ENCODE measurements around the gene TCAP. TPM values are rescaled to one million over a fixed set of nuclear protein-coding genes. Genes with fewer than 3 reads are reported as not detected.

The TCAP gene
- total and polyA plus RNA-seq, 2 experiments from 2014 or later: 79.1 to 105 TPM

DNA sequence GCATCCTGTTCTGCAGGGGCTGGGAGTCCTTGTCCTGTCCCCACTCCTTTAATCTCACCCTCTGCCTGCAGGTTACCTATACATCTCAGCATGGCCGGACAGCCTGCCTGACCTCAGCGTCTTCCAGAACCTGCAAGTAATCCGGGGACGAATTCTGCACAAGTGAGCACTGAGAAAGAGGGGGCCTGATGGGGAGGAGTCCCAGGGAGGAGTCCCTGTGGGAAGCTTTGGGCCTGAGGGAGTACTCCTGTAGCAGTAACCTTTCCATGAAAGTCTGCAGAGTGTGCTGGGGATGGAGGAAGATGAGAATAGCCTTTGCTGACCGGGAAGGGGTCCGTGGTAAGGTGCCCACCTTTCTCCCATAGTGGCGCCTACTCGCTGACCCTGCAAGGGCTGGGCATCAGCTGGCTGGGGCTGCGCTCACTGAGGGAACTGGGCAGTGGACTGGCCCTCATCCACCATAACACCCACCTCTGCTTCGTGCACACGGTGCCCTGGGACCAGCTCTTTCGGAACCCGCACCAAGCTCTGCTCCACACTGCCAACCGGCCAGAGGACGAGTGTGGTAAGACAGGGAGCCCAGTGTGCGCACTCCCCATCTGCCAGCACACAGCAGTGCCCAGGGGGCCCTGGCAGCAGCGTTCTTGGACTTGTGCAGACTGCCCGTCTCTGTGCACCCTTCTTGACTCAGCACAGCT, 50.4 kb downstream of the TCAP start:
- Histone ChIP-seq H3K27me3 (no peaks in the 10 kb centered on the region), H3K36me3 (peaks cover 82% of the 10 kb centered on the region), H3K4me1 (ENCODE audit: low read depth) (no peaks in the 10 kb centered on the region), H3K9me3 (ENCODE audit: low read depth) (no peaks in the 10 kb centered on the region), H3K27ac (no peak overlapping the region), H3K4me3 (no peak overlapping the region)
- no peak for TF ChIP-seq CTCF (IDR thresholded peaks at IDR 0.05; ENCODE audit: low read depth, low read length)
- DNase-seq (ENCODE audit: low read depth in 1 of 2, low spot score in 1 of 2): no peak

Other genes starting within 250 kb of the TCAP start
- 13.2 and 17.6 TPM in 2 replicates for gene MED1, start 214.1 kb upstream of the TCAP start, total RNA-seq
- 12.7 and 20.7 TPM in 2 replicates for gene MED1, start 214.1 kb upstream of the TCAP start, polyA plus RNA-seq
- 31.2 and 47.1 TPM in 2 replicates for gene CDK12, start 203.9 kb upstream of the TCAP start, total RNA-seq
- 10.9 and 14.1 TPM in 2 replicates for gene CDK12, start 203.9 kb upstream of the TCAP start, polyA plus RNA-seq
- gene NEUROD2, start 57.4 kb upstream of the TCAP start, total RNA-seq: not detected in 2 replicates
- not detected in 2 replicates for gene NEUROD2, start 57.4 kb upstream of the TCAP start, polyA plus RNA-seq
- gene PPP1R1B, start 38.4 kb upstream of the TCAP start, total RNA-seq: 4.3 and 17.7 TPM in 2 replicates
- 7.6 and 20.3 TPM in 2 replicates for gene PPP1R1B, start 38.4 kb upstream of the TCAP start, polyA plus RNA-seq
- 67.1 and 84.1 TPM in 2 replicates for gene STARD3, start 28.2 kb upstream of the TCAP start, total RNA-seq
- gene STARD3, start 28.2 kb upstream of the TCAP start, polyA plus RNA-seq: 47.9 and 62.6 TPM in 2 replicates
- gene PNMT, start 3.1 kb downstream of the TCAP start, total RNA-seq: 21.0 and 27.2 TPM in 2 replicates
- 11.9 and 14.7 TPM in 2 replicates for gene PNMT, start 3.1 kb downstream of the TCAP start, polyA plus RNA-seq
- 22.5 and 34.2 TPM in 2 replicates for gene PGAP3, start 22.7 kb downstream of the TCAP start, total RNA-seq
- gene PGAP3, start 22.7 kb downstream of the TCAP start, polyA plus RNA-seq: 29.7 and 31.3 TPM in 2 replicates
- gene ERBB2, start 34.7 kb downstream of the TCAP start, total RNA-seq: 293 and 310 TPM in 2 replicates
- 194 and 235 TPM in 2 replicates for gene ERBB2, start 34.7 kb downstream of the TCAP start, polyA plus RNA-seq
- 31.6 and 64.3 TPM in 2 replicates for gene MIEN1, start 65.2 kb downstream of the TCAP start, total RNA-seq
- 87.8 and 104 TPM in 2 replicates for gene MIEN1, start 65.2 kb downstream of the TCAP start, polyA plus RNA-seq
- gene GRB7, start 72.6 kb downstream of the TCAP start, total RNA-seq: 1.9 and 6.6 TPM in 2 replicates
- gene GRB7, start 72.6 kb downstream of the TCAP start, polyA plus RNA-seq: 1.8 and 5.6 TPM in 2 replicates
- gene IKZF3, start 199.0 kb downstream of the TCAP start, total RNA-seq: 0.04 TPM in 1 of 2 replicates, not detected in the other
- gene IKZF3, start 199.0 kb downstream of the TCAP start, polyA plus RNA-seq: 0.02 TPM in 1 of 2 replicates, not detected in the other
- not detected in 2 replicates for gene ZPBP2, start 202.9 kb downstream of the TCAP start, total RNA-seq
- gene ZPBP2, start 202.9 kb downstream of the TCAP start, polyA plus RNA-seq: not detected in 2 replicates